Caco-2 (cell line): ENCODE data around the gene COPZ2. TPM values are rescaled to one million over a fixed set of nuclear protein-coding genes. Genes with fewer than 3 reads are reported as not detected.

Source experiments
- BruUV-seq: library from RNA; stranded (reverse); fragments of 400-500 nt; replicated peaks from 2 replicates; lab custom pipeline; 2021; lab: Mats Ljungman, UMichigan
- CTCF ChIA-PET: fragments of 300-600 bp; sonication (Branson Sonifier 250); formaldehyde crosslinking; loops from one replicate; lab custom pipeline; 2022; ENCODE audit warnings: antibody characterized with exemption; lab: Charles Lee
- POLR2A ChIA-PET: fragments of 300-600 bp; sonication (Branson Sonifier 250); formaldehyde crosslinking; loops from one replicate; lab custom pipeline; 2022; ENCODE audit warnings: antibody characterized with exemption; lab: Charles Lee
- DNase-seq, 2 experiments: peaks; one replicate each; pipeline versions ENCODE4 v3.0.0 to v3.0.0-alpha.2; 2020 to 2022
- H3K27me3 ChIP-seq: replicated peaks from 2 replicates; pipeline ENCODE4 v1.6.0; 2011; ENCODE audit warnings: low read length; ENCODE audit not compliant: control insufficient read depth, insufficient read depth
- H3K36me3 ChIP-seq: 2 replicates; pipeline ENCODE4 v1.5.1; 2011; ENCODE audit warnings: low read length; ENCODE audit not compliant: control insufficient read depth, insufficient read depth
- H3K4me1 ChIP-seq: fragments of 250-450 bp; sonication (Bioruptor Pico); 2 replicates; pipeline ENCODE4 v1.5.1; 2020; ENCODE audit warnings: mild to moderate bottlenecking
- H3K4me3 ChIP-seq: 2 replicates; pipeline ENCODE4 v1.5.1; 2011; ENCODE audit warnings: low read depth, mild to moderate bottlenecking, control low read depth, low read length
- H3K9me3 ChIP-seq: fragments of 250-450 bp; sonication (Bioruptor Pico); 2 replicates; pipeline ENCODE4 v1.5.1; 2020; ENCODE audit warnings: mild to moderate bottlenecking, moderate library complexity
- H3K27ac Mint-ChIP-seq: one replicate; pipeline ENCODE4 v1.8.0; 2022; ENCODE audit warnings: mixed read lengths; ENCODE audit not compliant: unreplicated experiment
- H3K27me3 Mint-ChIP-seq: one replicate; pipeline ENCODE4 v1.8.0; 2022; ENCODE audit warnings: mixed read lengths; ENCODE audit not compliant: insufficient read depth, unreplicated experiment
- H3K36me3 Mint-ChIP-seq: one replicate; pipeline ENCODE4 v1.8.0; 2022; ENCODE audit warnings: mild to moderate bottlenecking, mixed read lengths; ENCODE audit not compliant: insufficient read depth, unreplicated experiment
- H3K4me1 Mint-ChIP-seq: one replicate; pipeline ENCODE4 v1.8.0; 2022; ENCODE audit warnings: low read depth, mixed read lengths; ENCODE audit not compliant: unreplicated experiment
- H3K4me3 Mint-ChIP-seq: one replicate; pipeline ENCODE4 v1.8.0; 2022; ENCODE audit warnings: mild to moderate bottlenecking, moderate library complexity, mixed read lengths; ENCODE audit not compliant: unreplicated experiment
- H3K9me3 Mint-ChIP-seq: one replicate; pipeline ENCODE4 v1.8.0; 2022; ENCODE audit warnings: mixed read lengths; ENCODE audit not compliant: unreplicated experiment
- intact Hi-C: fragments of 100-400 bp; cut with micrococcal nuclease; formaldehyde crosslinking; loops from one replicate; pipeline ENCODE4 v1.10.0; 2022; ENCODE audit not compliant: unreplicated experiment
- total RNA-seq: library from RNA; stranded (reverse); gene quantifications from 2 replicates; pipeline ENCODE4 v1.2.3, GENCODE V29; 2022
- TF ChIP-seq, protein P1 (sequence below), 2 experiments: fragments of 200-600 bp in 1 of 2; IDR thresholded peaks; 1 replicate in 1 of 2; 2 replicates in 1 of 2; pipeline versions ENCODE4 v1.5.1 to v1.8.0; 2011 to 2022; ENCODE audit warnings: antibody characterized with exemption in 1 of 2, control low read depth in 1 of 2, inconsistent platforms in 1 of 2, low read depth in 1 of 2, low read length in 1 of 2, mild to moderate bottlenecking in 1 of 2, moderate library complexity in 1 of 2; ENCODE audit not compliant: insufficient read depth in 1 of 2, severe bottlenecking in 1 of 2, unreplicated experiment in 1 of 2

The COPZ2 gene
- total RNA-seq, 1 experiment from 2014 or later, result 6.7 TPM

DNA sequence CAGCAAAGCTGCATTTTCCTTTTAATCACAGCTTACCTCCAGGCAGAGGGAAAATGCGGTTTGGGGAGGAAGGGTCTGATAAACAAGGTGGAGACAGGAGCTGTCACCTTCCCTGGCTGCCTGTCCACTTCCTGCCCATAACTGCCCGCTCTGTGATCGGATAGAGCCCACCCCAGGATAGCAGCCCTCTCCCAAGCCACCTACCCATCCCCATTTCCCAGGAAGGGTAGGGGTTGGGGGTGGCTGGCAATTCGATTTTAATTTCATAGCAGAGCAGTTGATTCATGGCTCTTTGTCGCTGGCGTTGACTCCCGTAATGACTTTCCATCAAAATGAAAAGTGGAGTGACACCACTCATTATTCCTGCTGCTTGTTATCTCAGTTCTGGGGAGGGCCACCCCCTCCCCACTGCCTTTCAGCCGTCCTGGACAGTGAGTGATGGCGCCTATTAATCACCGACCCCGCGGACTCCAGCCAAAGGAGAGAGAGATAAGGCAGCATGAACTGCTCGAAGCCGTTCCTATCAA lies 55.4 kb downstream of the COPZ2 start:
- no peak for DNase-seq
- H3K27ac Mint-ChIP-seq, result no peak overlapping the region
- no TSS peak for BruUV-seq
- peaks cover 27% of the 10 kb centered on the region for H3K36me3 ChIP-seq
- no peak overlapping the region for H3K4me3 ChIP-seq
- H3K27me3 ChIP-seq, result no peaks in the 10 kb centered on the region
- H3K9me3 ChIP-seq, result no peaks in the 10 kb centered on the region
- H3K36me3 Mint-ChIP-seq, result peaks cover 56% of the 10 kb centered on the region
- H3K27me3 Mint-ChIP-seq, result no peaks in the 10 kb centered on the region
- ChIA-PET CTCF (interaction anchor here (0.9 to 2.0 kb wide), 5 partner anchors 11 to 41 kb away, joined by 3 to 10 read pairs (median 4); partner anchors contain the start of genes CDK5RAP3 and PNPO), POLR2A (no interaction called here)
- peaks cover under 1% of the 10 kb centered on the region for H3K4me1 Mint-ChIP-seq
- no peak overlapping the region for H3K4me3 Mint-ChIP-seq
- H3K4me1 ChIP-seq, result no peaks in the 10 kb centered on the region
- H3K9me3 Mint-ChIP-seq, result no peaks in the 10 kb centered on the region
- intact Hi-C loops, result loop anchor here (5.0 kb wide), 1 partner anchor 35 kb away; no protein-coding TSS in a partner anchor
- TF ChIP-seq, protein P1, sequence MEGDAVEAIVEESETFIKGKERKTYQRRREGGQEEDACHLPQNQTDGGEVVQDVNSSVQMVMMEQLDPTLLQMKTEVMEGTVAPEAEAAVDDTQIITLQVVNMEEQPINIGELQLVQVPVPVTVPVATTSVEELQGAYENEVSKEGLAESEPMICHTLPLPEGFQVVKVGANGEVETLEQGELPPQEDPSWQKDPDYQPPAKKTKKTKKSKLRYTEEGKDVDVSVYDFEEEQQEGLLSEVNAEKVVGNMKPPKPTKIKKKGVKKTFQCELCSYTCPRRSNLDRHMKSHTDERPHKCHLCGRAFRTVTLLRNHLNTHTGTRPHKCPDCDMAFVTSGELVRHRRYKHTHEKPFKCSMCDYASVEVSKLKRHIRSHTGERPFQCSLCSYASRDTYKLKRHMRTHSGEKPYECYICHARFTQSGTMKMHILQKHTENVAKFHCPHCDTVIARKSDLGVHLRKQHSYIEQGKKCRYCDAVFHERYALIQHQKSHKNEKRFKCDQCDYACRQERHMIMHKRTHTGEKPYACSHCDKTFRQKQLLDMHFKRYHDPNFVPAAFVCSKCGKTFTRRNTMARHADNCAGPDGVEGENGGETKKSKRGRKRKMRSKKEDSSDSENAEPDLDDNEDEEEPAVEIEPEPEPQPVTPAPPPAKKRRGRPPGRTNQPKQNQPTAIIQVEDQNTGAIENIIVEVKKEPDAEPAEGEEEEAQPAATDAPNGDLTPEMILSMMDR (IDR thresholded peaks at IDR 0.05; ENCODE audit: insufficient read depth in 1 of 2, low read depth in 1 of 2, low read length in 1 of 2, severe bottlenecking in 1 of 2, unreplicated experiment in 1 of 2), result no peak

DNA sequence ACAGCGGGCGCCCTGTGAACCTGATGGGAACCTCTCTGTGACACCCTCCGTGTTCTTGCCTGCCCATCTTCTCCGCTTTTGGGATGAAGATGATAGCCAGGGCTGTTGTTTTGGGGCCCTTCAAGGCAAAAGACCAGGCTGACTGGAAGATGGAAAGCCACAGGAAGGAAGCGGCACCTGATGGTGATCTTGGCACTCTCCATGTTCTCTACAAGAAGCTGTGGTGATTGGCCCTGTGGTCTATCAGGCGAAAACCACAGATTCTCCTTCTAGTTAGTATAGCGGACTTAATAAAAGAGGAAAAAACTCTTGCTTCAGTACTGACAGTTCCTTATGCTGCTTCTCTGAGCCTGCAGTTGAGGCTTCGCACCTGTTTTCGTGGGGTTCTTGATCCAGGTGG lies 56.1 kb downstream of the COPZ2 start:
- Mint-ChIP-seq H3K27me3 (no peaks in the 10 kb centered on the region), H3K9me3 (no peaks in the 10 kb centered on the region), H3K27ac (no peak overlapping the region), H3K4me3 (no peak overlapping the region), H3K36me3 (peaks cover 63% of the 10 kb centered on the region), H3K4me1 (no peaks in the 10 kb centered on the region)
- CTCF ChIA-PET, result interaction anchor here (0.9 to 2.0 kb wide), 6 partner anchors 11 to 40 kb away, joined by 3 to 10 read pairs (median 4); partner anchors contain the start of genes CDK5RAP3 and PNPO
- DNase-seq, result no peak
- H3K27me3 ChIP-seq, result no peaks in the 10 kb centered on the region
- no peaks in the 10 kb centered on the region for H3K4me1 ChIP-seq
- POLR2A ChIA-PET, result no interaction called here
- H3K9me3 ChIP-seq, result no peaks in the 10 kb centered on the region
- peaks cover 27% of the 10 kb centered on the region for H3K36me3 ChIP-seq
- H3K4me3 ChIP-seq, result no peak overlapping the region
- no TSS peak for BruUV-seq
- intact Hi-C loops, result loop anchor here (5.0 kb wide), 1 partner anchor 34 kb away; no protein-coding TSS in a partner anchor
- TF ChIP-seq, protein P1 (IDR thresholded peaks at IDR 0.05; ENCODE audit: insufficient read depth in 1 of 2, low read depth in 1 of 2, low read length in 1 of 2, severe bottlenecking in 1 of 2, unreplicated experiment in 1 of 2), result no peak

DNA sequence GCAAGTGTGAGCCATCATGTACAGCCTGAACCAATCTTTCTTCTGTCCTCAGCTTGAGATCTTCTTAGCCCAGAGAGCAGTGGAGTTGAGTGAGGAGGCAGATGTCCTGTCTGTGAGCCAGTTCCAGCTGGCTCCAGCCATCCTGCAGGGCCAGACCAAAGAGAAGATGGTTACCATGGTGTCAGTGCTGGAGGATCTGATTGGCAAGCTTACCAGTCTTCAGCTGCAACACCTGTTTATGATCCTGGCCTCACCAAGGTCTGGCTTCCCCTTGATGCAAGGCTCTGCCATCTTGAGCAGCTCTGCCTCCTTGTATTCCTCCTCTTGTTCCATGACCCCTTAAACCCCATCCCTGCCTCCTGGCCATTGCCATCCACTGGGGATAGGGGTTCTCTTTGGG lies 57.1 kb downstream of the COPZ2 start:
- Mint-ChIP-seq H3K9me3 (no peaks in the 10 kb centered on the region), H3K27me3 (no peaks in the 10 kb centered on the region), H3K27ac (no peak overlapping the region), H3K36me3 (peaks cover 57% of the 10 kb centered on the region), H3K4me3 (no peak overlapping the region), H3K4me1 (no peaks in the 10 kb centered on the region)
- Histone ChIP-seq H3K36me3 (peaks cover 29% of the 10 kb centered on the region), H3K4me1 (no peaks in the 10 kb centered on the region), H3K4me3 (no peak overlapping the region), H3K27me3 (no peaks in the 10 kb centered on the region), H3K9me3 (no peaks in the 10 kb centered on the region)
- intact Hi-C loops, result loop anchor here (5.0 kb wide), 1 partner anchor 33 kb away; no protein-coding TSS in a partner anchor
- DNase-seq, result no peak
- BruUV-seq, result no TSS peak
- POLR2A ChIA-PET, result interaction anchor here (0.7 kb wide), 1 partner anchor 55 kb away, joined by 5 read pairs; no protein-coding TSS in a partner anchor
- TF ChIP-seq, protein P1 (IDR thresholded peaks at IDR 0.05; ENCODE audit: insufficient read depth in 1 of 2, low read depth in 1 of 2, low read length in 1 of 2, severe bottlenecking in 1 of 2, unreplicated experiment in 1 of 2), result no peak
- CTCF ChIA-PET, result interaction anchor here (0.7 to 2.0 kb wide), 4 partner anchors 10 to 38 kb away, joined by 4 to 10 read pairs (median 4); partner anchors contain the start of gene CDK5RAP3
